Mesenteric fat pad (tissue), 1 donor: ENCODE measurements around the gene ADAMTS2. TPM values are rescaled to one million over a fixed set of nuclear protein-coding genes. Genes with fewer than 3 reads are reported as not detected.

Experiments used
- DNase-seq: peaks from one replicate; pipeline ENCODE4 v3.0.0-alpha.2; 2020; ENCODE audit warnings: low spot score
- total RNA-seq: library from RNA; stranded (reverse); fragmentation: NEBNext Ultra II Directional; extraction: Animal tissue kit (Norgen Biotek cat#: 25700); gene quantifications from one replicate; pipeline ENCODE4 v1.2.1, GENCODE V29; 2021
- donor health status: DM: yes; HTN: yes; CAD: no.

The ADAMTS2 gene
- total RNA-seq, 1 donor from 2014 or later, result 79.4 TPM

DNA sequence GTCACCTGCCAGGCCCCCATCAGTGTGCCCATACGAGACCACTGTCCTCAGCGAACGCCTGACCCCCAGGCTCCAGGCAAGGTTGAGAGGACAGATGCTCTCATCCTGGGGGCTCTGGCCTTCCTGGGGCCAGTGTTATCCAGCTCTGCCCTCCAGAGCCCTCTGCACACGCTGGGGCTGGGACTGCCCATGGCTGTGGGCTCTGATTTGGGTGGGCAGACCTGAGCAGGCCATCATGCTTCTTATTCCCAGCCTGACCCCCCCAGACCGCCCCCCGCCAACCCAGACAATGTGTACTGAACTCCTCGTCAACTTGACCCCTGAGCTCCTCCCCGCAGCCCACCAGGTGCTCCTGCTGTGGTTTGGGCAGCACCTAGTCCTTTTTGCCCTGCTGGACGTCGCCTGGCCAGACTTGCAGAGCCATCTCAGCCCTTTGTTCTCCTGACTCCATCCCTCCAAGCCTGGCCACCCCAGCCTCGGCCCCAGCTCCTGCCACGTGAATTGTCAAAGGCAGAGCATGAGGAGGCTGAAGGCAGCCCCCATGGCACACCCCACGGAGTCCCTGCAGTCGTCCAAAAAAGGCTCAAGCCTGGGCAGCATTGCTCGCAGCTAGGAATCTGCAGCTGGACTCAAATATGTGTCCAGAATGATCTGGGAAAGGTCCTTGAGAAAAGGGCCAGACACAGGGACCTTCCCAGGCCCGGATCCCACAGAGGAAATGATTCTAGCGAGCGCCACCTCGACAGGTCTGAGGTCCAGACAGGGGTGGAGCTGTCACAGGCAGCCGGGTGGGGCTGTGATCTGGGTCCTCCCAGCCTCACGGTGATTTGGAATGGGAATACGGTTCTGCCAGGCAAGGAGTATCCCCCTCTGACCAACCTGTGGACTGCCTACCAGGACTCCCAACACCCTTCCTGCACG, 87.0 kb downstream of the ADAMTS2 start:
- peak; percentile 72 for DNase-seq

DNA sequence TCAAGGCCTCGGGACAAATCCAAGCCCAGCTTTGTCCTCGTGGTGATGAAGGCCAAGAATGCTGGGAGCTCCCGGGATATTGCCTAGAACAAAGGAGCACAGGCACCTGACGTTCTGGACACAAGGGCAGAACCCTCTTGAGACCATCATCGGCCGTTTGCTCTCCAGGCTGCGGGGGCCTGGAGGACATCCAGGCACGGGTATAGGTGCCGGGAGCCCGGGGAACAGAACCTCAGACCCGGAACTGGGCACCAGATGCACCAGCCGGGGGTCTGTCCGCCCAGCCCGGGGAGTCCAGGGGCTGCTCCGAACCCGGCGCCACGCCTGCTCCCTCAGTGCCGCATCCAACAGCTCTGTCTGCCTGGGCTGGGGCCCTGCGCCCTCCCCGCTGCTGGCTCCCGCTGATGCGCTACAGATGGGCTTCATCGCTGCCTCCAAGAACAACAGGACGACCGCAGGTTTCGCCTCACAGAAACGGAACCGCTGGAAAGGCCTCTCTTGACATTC, 88.0 kb downstream of the ADAMTS2 start:
- DNase-seq, result peak; percentile 89

DNA sequence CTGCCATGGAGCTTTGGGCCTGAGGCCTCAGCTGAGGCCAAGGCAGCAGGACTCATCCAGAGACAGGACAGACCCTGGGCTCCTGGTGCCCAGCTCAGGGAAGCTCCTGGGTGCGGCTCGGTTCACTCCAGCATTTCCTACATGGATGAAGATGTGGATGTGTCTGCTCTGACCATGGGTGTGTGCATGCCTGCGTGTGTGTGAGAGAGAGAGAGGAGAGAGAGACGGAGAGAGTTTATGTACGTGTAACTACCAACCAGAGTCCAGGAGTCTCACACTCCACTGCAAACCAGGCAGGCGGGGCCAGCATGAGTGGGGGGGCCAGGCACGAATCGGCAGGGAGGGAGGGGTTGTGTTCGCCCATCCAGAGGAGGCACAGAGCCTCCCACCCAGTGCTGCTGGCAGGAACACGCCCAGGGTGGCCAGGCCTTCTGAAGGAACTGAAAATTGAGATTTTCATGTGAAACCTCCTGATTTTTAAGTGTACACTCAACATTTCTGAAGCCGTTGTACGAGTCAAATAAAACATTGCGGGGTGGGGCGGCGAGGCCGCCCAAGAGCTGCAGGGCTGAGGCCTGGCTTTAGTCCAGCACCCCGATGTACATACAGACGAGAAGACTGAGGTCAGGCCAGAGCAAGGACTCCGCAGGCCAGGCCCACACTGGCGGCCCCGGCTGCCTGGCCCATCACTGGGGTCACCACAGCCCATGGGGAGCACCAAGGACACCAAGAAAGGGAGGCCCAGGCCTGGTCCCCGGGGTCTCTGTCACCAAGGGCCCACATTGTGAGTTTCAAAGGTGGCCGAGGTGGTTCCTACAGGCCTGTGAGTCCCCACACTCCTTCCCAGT, 88.7 kb downstream of the ADAMTS2 start:
- DNase-seq, result peak; percentile 73

DNA sequence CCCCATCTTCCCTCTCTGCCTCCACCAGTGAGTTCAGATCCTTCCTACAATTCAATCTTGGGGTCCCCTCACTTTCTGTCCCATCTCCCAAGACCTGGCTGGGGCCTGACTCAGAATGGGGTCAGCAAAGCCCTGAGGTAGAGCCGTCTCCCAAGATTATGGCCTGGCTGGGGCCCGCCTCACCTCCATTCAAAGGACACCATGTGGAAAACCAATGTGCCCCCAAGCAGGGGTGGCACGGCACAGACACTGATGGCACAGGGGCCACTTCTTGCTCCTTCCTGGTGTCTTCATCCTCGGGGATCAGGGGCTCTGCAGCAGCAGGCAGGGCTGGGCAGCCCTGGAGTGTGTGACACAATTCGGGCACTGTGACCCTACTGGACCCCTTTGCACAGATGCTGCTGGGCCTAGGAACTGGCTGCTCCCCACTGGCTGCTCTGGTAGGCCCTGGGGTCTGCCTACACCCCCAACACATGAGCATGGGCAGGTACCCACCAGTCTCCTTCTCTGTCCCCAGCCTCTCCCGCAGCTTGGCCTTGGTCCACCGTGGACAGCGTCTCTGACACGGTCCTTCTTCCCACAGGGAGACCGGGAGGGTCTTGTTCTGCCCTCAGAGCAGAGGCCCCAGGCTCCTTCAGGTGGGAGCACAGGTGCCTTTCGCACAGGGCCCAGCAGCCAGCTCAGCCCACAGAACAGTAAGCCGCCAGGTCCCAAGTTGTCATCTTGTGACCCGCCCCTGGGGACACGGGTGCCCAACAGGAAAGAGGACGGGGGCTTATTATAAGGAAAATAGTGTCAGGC, 89.5 kb downstream of the ADAMTS2 start:
- peak; percentile 74 for DNase-seq

DNA sequence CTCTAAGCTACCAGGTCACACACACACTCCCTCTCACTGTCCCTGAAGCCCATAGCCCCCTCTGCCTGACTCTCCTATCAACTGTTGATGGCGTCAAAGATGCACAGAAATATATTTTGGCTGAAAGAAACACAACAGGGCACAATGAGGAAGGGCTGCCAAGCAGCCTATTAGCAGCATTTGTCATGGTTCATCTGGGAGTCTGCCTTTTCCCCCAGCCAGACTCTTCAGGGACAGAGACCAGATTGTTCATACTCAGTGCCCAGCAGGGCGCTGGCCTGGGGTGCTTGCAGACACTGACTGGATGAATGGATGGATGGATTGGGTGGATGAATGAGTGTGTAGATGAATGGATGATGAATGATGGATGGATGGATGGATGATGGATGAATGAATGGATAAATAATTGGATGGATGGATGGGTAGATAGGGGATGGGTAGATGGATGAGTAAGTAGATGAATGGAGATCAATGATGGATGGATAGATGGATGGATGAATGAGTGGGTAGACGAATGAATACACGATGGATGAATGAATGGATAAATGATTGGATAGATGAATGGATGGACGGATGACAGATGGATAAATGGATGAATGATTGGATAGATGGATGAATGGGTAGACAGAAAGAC, 90.5 kb downstream of the ADAMTS2 start:
- DNase-seq, result peak; percentile 60

DNA sequence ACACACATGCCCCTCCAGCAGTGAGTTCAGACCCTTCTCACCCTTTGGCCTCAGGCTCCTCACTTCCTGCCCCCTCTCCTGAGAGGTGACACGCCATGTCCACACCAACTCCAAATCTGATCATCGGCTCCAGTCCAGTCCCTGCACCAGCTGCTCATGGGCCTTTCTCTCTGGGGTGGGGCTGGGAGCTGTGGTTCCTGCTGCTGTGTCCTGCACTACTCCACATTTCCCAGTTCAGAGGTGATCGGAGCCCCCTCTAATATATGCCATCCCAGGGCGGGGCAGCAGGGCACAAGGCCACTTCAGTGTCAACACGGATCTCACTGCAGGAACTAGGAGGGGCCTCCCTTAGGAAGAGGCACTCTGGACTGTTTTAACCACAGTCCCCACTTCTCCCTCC, 91.5 kb downstream of the ADAMTS2 start:
- peak; percentile 49 for DNase-seq

DNA sequence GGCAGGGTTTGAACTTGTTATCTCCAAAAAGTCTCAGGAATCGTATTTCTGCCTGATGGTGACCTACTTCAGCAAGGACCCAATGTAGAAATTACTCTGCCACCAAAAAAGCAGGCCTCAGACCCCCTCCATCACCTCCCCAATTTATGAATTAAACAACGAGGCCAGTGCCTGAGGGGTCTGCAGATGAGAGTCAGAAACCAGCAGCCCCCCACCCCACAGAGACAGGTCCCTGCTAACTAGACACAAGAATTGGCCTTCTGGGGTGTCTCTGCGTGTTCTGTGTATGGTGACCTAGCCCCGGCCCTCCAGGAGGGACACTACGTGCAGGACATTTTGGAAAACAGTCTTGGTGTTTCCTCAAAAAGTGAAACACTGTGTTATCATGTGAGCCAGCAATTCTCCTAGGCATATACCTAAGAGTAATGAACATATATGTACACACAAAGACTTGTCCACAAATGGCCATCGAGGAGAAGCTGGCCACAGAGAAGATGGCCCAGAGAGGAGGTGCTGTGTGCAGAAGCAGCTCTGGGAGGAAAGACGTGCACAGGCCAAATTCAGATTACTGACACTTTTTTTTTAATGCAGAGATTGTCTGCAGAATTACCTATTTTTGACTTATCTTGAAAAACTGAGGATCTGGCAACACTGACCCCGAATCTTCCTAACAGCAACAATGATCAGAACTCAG, 93.8 kb downstream of the ADAMTS2 start:
- peak; percentile 37 for DNase-seq

DNA sequence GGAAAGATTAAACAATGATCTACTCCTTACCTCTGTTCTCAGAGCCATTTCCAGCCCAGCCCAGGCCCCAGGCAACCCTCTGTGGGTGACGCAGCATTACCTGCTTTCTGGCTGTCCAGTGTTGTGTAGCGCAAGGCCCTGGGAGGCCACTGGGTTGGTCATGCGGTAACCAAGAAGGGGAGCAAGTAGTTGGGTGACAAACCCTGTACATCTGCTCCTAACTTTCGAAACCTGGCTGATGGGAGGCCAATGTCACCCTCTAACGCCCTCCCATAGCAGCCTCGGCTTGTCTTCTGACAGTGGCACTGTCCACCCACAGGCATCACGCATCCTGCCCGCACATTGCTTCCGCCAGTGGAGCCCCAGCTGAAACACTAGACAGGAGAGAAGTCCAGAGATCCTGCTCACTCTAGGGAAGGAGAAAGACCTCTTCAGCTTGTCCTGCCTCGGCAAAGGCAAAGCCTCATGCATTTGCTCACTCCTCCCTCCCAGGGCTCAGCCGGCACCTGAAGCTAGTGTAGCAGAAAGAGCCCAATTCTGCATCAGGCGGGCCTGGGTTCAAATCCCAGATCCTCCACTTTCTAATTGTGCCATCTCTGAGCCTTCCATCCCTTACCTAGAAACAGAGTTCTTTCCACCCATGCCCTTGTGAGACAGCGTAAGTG, 94.6 kb downstream of the ADAMTS2 start:
- DNase-seq, result peak; percentile 84

DNA sequence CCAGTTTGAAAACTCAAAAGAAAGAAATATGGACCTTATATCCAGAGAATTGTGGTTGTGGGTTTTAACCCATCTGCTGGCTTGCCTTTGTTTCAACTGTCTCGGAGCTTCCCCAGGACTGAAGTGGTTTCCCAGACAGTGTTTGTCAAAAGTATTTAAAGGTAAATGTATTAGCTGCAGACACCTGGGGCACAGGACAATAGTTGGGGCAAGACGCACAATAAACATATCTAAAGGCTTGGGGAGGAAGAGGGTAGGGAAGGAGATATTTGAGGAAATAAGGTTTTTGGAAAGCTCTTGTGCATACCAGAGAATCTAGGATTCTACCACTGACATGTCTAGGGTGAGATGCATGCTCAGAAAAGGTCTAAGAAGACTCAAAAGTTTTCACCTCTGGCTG, 99.0 kb downstream of the ADAMTS2 start:
- DNase-seq, result no peak

DNA sequence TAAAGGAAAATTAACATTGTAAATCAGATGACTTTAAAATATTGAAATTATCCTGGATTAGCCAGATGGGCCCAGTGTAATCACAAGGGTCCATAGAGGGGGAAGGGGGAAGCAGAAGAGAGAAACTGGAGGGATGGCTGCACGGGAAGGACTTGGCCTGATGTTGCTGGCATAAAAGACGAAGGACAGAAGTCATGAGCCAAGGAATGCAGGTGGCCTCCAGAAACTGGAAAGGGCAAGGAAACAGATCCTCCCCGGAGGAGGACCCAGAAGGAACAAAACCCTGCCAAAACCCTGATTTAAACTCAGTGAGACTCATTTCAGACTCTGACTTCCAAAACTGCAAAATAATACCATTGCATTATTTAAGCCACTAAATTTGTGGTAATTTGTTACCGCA, 100.2 kb downstream of the ADAMTS2 start:
- peak; percentile 45 for DNase-seq

DNA sequence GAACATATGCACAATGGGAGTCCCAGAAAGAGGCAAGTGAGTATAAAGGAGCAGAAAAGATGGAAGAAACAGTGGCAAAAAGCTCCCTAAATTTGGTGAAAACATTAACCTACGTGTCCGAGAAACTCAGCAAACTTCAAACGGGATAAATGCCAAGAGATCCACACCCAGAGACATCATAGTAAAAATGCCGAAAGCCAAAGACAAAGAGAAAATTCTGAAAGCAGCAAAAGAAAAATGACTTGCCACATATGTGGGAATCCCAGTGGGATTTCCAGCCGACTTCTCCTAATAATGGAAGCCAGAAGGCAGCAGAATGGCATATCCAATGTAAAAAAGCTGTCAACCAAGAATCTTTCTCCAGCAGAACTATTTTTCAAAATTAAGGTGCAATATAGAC, 101.2 kb downstream of the ADAMTS2 start:
- no peak for DNase-seq

DNA sequence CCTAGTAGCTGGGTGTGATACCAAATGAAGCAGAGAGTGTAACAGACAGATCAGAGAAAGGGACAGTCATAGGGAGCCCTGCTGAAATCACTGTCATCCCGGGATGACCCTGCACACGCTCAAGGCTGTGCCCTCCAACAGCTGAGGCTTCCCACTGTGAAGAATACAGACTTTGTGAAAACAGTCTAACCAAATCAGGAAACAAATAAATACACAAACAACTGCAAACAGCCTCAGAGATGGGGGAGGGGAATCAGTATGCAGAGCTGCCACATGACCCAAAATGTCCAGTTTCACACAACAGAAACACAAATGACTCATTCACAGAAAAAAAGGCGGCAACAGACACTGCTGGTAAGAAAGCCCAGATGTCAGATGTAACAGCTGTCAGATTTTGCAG, 101.9 kb downstream of the ADAMTS2 start:
- DNase-seq, result no peak

DNA sequence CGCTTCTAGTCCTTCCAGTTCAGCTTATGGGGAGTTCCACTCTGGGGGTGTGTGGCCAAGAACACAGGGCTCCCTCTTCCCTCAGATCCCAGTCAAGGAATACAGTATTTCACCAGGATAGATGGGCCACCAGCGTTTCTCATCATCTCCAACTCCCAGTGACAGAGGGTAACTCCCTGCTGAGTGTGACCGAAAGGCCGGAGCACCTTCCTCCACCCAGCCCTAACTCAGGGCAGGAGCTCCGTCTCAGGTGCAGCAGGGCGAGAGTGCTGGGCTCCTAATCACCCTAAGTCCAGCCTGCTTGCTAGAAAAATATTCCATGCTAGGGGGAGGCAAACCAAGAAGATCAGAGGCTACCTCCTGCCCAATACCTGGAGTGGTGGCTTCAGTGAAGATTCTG, 102.6 kb downstream of the ADAMTS2 start:
- DNase-seq, result peak; percentile 53

DNA sequence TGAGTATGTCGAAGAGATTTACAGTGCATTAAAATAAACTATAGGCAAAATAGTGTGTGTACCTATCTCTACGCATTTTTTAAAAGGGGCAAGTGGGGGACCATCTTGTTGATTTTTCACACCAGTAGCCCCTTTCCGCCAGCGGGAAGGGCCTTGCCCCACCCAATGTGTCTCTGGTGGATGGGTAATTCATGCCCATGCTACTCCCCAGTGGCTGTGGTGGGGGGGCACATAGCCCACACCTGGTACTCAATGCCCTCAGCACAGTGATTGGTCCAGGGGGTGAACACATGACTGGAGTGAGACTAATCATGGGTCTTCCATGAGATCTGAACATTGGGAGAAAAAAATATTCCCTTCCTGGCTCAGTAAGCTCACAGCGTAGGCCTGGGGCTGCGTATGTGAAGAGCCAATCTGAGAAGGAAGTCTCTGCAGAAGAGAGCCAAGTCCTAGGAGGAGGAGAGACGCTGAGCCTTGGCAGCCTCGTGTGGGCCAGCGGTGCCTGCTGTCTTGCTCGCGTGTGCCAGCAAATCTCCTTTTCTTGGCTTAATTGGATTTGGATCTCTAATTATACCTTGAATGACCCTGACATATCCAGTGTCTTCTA, 103.4 kb downstream of the ADAMTS2 start:
- peak; percentile 39 for DNase-seq

DNA sequence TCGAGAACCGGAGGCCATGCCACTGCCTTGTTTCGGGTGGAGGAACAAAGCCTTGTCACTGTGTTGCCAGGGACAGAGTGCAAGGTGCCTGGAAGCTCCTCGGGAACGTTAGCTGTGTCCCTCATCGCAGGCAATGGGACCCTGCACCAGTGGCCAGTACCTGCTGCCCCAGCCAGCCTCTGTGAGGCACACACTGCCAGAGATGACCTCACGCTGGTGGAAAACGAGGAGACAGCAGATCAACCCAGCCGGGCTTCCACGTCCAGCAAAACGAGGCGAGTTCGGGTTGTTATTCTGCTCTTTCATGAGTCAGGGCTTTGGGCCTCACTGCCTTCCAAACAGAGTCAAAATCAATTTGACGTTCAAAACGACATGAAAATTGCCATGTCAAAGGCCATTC, 104.1 kb downstream of the ADAMTS2 start:
- peak; percentile 64 for DNase-seq

DNA sequence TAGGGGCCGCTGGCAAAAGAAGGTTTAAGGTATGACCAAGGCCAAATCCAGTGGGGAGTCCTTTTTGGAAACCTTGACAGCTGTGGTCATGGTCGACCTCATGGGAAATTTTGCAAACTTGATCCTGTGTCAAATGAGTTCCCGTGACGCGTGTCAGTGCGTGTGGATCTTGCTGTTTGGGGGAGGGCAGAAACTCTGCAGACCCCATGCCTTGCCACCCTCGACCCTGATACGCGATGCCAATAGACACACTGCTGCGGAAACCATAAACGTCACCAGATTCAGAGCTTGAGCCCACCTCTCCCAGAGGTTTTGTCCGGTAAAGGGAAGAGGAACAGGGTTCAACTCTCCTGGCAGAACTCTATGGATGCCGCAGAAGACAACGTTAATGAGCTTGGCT, 104.7 kb downstream of the ADAMTS2 start:
- DNase-seq, result peak; percentile 72

DNA sequence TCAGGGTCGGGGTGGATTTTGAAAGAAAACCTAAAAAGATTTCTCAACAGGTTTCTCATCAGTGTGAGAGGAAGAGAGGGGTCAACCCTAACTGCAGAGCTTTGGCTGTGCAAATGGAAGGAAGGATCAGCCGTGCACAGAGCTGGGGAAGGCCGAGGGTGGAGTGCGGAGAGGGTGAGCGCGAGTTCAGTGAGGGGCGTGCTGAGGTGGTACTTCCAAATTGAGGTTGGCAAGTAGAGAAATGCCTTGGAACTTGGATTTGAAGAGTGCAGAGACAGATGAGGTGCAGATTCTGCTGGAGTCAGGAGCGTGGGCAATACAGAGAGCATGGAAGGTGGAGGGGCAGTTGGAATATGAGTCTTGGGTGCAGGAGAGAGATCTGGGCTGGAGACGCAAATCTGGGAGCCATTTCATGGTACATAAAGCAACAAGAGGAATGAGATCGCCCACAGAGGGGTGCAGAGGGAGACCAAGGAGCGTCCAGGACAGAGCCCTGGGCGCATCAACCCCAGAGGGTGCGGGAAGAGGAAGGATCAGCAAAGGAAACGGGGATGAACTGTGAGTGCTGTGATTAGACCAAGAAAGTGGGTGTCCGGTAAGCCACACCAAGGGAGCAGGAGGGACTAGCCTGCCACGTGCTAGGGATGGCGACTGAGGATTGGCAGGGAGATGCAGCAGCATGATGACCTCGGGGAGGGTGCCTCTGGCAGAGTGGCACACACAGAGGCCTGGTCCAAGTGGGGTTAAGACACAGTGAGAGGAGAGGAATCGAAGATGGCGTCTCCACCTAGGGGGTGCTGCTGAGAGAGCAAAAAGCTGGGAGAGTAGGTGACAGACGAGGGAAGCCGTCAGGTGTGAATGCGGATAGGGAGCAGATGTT, 105.8 kb downstream of the ADAMTS2 start:
- peak; percentile 41 for DNase-seq

DNA sequence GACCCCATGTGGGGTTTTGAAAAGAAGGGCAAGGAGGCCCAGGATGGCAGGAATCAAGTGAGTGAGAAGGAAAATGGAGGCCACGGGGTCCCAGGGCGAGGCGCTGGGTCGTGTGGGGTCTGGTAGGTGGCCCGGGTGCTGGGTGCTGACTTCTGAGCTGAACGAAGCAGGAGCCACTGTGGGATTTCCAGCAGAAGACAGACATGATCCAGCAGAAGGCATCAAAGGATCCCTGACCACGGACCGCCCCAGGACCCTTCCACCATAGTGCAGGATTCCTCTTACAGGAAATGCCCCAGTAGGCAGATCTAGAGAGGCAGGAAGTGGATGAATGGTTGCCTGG, 106.7 kb downstream of the ADAMTS2 start:
- peak; percentile 76 for DNase-seq
